Activated CD4-positive, alpha-beta T cell treated with anti-CD3 and anti-CD28 coated beads, Interleukin-2, amount 50 U/mL, for 24 hours (primary cell): Measurements from ENCODE around the gene SSBP4.
"Not testable (repeated sequence)": the region's sequence is repeated elsewhere in the genome, so short reads cannot be mapped to it uniquely, and the experiment has no call there.

ENCODE experiments used
- DNase-seq, 2 donors: peaks; one replicate each; pipeline ENCODE4 v3.0.0-alpha.2; 2020; ENCODE audit warnings: low read depth in 1 of 2, low spot score in 1 of 2

Gene SSBP4

DNA sequence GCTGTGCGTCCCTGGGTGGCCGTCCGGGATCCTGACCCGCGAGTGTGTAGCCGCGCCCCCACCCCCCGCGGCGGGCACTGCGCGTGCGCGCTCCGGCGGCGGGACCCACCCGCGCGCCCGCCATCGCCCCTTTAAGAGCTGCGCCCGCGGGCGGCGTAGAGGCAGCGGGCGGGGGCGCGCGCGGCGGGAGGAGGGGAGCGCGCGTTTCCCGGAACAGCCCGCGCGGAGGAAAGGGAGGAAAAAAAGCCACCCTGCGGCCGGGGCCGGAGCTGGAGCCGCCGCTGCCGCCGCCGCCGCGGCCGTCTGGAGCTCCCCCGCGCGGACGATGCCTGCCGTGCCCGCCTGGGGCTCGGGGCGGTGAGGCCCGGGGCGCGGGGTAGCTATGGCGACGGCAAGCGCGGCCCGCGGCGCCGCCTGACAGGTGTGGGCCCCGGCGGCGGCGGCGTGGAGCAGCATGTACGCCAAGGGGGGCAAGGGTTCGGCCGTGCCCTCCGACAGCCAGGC is at the start of gene SSBP4:
Gene SSBP4 (plus strand): TSS at position 204 of the 504 bp plus-strand sequence. CDS start 251 bp downstream, at position 455.
- DNase-seq, result peak in 1 of 2 donors; percentile 51

DNA sequence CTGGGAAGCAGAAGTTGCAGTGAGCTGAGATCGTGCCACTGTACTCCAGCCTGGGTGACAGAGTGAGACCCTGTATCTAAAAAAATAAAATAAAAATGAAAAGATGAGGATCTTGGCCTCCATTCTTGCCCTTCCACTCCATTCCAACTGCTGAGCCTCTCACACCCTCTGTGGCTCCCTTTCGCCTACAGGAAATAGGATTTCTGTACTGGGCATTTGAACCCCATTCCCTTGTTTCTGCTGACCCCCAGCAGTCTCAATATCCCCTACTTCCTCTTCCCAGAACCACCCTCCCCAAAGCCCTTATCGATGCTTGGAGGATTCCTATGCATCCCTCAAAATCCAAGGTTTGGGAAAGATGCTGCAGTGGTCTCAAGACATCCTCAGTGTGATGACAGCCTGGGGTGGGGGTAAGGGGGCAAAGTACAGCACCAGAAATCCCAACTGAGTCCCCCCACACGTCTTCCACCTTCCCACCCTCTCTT is 45.7 kb upstream of the SSBP4 start:
- DNase-seq, result no peak

DNA sequence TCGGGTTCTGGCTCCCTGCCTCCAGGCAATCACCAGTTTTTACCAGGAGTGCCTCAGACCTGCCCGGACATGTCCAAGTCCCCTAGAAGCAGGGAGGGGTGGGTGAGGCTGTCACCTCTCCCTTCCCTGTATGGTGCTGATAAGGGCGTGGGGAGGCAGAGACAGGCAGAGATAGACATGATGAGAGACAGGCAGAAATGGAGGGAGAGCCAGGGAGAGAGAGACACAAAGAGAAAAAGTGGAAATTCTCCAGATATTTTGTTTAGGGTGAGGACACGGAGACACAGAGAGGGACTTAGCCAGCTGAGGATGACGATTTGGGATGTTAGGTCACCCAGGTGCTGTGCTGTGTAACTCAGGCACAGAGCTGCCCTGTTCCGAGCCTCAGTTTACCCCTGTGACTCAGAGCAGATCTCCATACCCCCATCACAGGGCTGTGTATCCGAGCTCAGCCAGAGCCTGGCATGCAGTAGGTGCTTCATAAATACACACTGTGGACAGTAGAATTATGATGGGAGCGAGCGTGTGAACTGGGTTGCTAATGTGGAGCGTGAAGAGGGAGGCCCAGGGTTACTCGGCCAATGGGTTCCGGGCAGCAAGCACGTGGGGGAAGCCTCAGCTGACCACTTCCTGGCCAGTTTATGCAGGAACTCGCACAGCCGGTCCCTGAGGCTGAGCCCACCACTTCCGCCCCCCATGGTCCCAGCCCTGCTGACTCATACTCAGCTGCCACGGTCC is 45.1 kb upstream of the SSBP4 start:
- DNase-seq, result peak in 1 of 2 donors; percentile 11

DNA sequence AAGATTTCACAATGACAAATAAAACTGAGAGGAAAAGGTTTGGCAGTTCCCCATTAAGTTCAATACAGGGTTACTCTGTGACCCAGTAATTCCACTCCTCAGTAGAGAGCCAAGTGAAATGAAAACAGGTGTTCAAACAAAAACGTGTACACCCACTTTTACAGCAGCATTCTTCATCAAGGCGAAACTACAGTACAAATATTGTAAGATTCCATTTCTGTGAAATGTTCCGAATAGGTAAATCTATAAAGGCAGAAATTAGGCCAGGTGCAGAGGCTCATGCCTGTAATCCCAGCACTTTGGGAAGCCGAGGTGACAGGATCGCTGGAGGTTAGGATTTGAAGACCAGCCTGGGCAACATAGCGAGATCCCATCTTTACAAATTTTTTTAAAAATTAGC is 42.2 kb upstream of the SSBP4 start:
- no peak for DNase-seq

DNA sequence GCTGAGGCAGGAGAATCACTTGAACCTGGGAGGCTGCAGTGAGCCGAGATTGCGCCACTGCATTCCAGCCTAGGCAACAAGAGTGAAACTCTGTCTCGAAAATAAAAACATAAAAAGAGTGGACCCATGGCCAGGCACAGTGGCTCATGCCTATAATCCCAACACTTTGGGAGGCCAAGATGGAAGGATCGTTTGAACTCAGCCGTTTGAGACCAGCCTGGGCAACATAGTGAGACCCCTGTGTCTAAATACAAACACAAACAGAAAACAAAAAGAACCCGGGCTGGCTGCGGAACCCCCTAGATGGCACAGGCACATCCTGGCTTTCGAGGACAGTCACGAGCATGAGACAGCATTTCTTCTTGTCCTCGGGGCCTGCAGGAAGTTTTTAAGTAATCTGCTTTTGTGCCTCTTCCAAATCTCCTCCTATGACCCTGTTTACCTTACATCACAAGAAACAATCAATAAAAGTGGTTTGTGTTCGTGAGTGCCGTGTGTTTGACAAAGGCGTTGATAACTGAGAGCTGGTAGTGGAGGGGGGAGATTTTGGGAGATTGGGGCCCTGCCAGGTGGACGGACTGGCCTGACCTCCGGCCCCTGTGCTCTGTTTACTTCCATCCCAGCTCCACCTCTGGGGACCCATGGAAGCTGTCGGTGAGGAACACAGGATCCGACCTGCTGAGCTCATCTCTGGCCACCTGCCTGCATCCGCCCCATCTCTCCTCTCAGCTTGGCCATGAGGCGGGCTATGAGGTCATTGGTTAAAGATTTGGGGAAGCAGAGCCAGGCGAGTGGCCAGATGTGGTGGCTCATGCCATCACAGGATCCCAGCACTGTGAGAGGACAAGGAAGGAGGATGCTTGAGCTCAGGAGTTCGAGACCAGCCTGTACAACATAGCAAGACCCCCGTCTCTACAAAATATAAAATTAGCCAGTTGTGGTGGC is 39.1 kb upstream of the SSBP4 start:
- no peak for DNase-seq

DNA sequence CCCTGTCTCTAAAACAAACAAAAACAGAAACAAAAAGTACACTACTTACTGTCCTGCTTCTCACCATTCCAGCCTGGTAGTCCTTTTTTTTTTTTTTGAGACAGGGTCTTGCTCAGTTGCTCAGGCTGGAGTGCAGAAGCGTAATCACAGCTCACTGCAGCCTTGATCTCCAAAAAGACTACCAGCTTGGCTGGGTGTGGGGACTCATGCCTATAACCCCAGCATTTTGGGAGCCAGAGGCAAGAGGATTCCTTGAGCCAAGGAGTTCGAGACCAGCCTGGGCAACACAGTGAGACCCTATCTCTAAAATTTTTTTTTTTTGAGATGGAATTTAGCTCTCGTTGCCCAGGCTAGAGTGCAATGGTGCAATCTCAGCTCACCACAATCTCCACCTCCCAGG is 38.4 kb upstream of the SSBP4 start:
- DNase-seq, result no peak

DNA sequence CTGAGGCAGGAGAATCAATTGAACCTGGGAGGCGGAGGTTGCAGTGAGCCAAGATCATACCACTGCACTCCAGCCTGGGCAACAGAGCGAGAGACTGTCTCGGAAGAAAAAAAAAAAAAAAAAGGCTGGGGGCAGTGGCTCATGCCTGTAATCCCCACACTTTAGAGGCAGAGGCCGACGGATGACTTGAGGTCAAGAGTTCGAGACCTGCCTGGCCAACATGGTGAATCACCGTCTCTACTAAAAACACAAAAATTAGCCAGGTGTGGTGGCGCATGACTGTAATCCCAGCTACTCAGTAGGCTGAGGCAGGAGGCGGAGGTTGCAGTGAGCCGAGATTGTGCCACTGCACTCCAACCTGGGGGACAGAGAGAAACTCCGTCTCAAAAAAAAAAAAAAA is 35.6 kb upstream of the SSBP4 start:
- not testable (repeated sequence) for DNase-seq

DNA sequence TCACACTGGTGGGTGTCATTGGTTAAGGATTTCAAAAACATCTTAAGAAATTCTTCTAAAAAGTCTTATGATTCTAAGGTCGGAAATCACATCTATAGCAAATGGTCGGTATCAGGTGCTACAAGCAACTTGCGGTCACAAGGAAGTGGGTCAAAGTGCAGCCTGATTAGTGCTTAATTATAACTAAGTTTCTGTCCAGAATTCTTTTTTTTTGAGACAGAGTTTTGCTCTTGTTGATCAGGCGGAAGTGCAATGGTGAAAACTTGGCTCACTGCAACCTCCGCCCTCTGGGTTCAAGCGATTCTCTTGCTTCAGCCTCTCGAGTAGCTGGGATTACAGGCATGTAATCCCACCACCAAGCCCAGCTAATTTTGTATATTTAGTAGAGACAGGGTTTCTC is 34.4 kb upstream of the SSBP4 start:
- no peak for DNase-seq

DNA sequence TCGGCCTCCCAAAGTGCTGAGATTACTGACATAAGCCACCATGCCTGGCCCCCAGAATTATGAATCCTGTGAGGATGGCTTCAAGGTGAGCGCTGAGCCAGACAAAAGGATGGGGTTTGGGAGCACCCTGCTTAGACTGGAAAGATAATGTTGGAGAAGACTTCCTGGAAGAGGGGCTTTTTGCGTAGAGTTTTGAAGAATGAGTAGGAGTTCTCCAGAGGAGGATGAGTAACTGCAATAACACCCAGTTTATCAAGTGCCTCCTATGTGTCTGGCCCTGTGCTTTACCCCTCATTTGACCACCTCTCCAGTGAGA is 33.9 kb upstream of the SSBP4 start:
- DNase-seq, result no peak

DNA sequence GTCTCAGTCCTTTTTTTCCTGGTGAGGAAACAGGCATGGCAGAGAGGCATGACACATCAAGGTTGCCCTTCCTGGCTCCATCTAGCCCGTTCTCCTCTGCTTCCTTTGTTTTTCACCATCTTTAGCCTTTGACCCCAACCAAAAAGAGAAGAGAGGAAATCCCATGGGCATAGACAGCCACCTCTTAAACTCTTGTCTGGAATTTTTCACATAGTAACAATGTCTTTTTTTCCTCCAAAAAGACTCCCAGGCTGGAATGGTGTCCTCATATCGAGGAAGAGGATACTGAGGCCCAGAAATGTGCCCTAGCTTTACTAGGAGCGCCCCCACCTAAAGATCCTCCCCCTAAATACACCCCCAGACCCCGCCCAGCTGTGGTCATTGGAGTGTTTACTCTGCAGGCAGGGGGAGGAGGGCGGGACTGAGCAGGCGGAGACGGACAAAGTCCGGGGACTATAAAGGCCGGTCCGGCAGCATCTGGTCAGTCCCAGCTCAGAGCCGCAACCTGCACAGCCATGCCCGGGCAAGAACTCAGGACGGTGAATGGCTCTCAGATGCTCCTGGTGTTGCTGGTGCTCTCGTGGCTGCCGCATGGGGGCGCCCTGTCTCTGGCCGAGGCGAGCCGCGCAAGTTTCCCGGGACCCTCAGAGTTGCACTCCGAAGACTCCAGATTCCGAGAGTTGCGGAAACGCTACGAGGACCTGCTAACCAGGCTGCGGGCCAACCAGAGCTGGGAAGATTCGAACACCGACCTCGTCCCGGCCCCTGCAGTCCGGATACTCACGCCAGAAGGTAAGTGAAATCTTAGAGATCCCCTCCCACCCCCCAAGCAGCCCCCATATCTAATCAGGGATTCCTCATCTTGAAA is 33.3 kb upstream of the SSBP4 start, which contains the start of gene GDF15:
Gene GDF15 (plus strand): TSS at position 484 of the 868 bp plus-strand sequence. CDS start 32 bp downstream, at position 516.
- no peak for DNase-seq

DNA sequence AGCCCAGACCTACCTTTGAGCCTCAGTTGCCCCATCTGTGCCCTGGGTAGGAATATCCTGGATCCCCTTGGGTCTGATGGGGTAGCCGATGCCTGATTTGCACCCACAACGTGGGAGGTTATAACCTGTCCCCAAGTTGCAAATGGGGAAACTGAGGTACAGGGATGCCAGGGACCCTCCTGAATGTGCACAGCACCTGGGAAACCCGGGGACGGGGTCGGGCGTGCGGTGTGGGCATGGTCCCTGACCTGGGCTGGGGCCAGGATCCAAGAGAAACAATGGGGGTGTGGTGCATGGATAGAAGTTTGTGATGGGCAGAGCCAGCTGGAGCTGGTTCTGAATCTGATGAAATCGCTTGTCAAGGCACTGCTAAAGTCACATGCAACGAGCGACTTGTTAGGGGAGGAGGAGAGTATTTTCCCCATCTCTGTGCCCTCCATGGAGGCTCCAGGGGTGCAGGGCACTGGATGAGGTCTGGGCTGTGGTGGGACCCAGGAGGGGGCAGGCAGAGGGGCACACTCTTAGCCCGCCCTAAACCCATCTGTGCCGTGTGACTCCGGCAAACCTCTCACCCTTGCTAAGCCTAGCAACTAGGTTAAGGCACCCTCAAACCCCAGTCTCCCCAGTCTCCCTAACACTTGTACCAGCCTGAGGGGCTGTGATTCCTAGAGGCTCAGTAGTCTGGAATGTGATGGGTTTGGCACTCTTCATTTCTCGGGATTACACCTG is 32.5 kb upstream of the SSBP4 start:
- DNase-seq, result no peak

DNA sequence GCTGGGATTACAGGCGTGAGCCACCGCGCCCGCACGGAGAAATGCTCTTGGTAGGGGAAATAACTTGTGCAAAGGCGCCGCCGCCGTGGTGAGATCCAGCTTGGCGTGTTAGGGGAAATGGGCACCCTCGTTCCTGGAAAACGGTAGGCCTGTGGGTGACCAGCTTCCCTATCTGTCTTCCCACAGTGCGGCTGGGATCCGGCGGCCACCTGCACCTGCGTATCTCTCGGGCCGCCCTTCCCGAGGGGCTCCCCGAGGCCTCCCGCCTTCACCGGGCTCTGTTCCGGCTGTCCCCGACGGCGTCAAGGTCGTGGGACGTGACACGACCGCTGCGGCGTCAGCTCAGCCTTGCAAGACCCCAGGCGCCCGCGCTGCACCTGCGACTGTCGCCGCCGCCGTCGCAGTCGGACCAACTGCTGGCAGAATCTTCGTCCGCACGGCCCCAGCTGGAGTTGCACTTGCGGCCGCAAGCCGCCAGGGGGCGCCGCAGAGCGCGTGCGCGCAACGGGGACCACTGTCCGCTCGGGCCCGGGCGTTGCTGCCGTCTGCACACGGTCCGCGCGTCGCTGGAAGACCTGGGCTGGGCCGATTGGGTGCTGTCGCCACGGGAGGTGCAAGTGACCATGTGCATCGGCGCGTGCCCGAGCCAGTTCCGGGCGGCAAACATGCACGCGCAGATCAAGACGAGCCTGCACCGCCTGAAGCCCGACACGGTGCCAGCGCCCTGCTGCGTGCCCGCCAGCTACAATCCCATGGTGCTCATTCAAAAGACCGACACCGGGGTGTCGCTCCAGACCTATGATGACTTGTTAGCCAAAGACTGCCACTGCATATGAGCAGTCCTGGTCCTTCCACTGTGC is 30.9 kb upstream of the SSBP4 start:
- DNase-seq, result peak; percentile 63 to 70

DNA sequence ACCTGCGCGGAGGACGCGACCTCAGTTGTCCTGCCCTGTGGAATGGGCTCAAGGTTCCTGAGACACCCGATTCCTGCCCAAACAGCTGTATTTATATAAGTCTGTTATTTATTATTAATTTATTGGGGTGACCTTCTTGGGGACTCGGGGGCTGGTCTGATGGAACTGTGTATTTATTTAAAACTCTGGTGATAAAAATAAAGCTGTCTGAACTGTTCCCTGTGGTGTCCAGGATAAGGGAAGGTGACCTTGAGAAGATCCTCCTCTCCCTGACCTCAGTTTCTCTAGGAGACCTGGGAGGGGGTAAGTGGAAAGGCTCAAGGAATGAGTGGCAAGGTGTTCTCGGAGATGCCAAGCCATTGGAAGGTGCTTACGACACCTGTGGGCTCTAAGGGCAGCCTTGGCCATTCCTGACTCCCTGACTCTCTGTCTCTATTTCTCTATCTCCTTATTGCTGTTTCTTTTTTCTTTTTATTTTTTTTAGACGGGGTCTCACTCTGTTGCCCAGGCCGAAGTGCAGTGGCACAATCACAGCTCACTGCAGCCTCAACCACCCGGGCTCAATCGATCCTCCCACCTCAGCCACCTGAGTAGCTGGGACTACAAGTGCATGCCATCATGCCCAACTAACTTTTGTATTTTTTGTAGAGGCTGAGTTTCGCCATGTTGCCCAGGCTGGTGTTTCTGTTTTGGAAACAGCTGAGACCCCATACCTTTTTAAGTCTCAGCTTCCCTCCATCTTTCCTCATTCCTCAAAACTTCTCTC is 30.1 kb upstream of the SSBP4 start:
- DNase-seq, result no peak

DNA sequence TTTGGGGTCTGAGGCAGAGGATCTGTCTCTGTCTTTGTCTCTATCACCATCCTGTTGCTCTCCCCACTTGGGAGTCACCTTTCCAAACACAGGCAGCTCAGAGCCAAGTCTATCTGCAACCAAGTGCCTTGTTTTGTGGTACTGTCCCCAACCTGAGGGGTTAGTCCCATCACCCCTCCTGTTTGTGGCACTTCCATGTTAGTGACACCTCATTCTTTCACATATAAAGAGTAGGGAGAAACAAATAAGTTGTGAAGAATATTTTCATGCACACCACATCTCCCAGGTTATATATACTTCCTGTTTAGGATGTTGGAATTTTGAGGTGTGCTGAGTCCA is 29.5 kb upstream of the SSBP4 start:
- DNase-seq, result no peak

DNA sequence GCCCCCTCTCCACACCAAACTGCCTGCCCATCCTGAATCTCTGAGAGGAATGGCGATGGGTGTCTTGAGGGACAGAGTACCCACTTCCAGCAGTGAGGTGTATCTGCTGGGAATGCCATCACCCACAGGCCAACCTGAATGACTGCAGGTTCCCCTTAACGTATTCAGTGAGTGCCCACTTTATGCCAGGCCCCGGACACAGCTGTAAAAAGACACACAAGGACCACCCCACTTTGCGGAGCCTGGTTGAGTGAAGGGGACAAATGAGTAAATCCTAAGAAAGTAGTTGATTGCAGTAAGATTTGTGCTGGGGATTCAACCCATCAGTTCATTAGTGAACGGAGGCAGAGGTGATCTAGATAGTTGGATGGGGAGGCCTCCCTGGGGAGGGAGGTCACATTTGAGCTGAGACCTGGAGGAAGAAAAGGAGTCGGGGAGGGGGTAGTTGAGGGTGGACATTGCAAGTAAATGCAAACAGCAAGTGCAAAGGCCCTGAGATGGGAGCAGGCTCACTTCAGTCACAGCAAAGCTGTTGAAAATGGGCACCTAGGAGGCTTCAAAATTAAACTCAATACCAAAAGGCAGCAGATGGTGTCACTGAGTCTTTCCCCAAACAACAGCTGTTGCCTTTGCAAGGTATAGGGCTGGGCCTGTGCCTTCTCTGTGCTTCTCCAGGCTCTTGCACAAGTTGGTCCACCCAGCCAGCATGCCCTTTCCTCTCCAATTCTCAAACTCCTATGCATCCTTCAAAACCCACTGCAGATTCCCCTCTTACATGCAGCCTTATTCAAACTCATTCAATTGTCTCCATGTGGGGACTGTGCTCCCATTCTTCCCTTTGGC is 28.9 kb upstream of the SSBP4 start:
- no peak for DNase-seq

DNA sequence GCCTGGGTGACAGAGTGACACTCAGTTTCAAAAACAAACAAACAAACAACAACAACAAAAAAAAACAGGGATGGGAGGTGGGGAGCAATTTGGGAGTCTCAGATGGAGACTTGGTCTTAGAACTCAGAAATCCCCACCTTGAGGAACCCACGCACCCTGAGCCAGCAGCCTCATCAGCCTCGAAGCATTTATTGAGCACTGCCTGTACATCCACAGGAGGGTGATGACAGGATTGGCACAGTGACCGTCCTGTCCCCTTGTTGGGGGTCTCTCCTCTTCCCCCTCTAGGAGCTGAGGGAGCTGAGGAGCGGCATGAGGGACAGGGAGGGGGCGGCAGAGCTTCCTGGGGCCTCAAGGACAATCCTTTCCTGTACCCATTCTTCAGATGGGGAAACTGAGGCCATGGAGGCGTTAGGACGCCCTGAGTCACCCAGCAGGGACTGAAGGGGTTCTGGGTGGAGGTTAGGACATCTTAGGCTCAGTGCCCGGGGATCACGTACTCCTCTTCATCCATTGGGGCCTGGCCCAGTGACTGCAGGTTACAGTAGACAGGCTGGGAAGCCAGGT is 27.6 kb upstream of the SSBP4 start:
- no peak for DNase-seq

DNA sequence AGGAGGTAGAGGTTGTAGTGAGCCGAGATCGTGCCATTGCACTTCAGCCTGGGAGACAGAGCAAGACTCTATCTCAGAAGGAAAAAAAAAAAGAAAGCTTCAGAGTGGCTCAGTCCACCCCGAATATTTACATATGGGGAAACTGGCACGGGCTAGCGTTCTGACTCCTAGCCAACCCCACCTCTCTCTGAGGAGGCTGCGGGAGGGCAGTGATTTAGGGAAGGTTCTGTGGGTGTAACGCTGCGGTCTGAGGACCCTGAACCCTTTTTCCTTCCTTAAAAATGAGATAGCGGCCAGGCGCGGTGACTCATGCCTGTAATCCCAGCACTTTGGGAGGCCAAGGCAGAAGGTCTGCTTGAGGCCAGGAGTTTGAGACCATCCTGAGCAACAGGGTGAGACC is 26.8 kb upstream of the SSBP4 start:
- no peak for DNase-seq
